GM13977 (cell line): ENCODE results near the gene AFF3.

ENCODE experiments used
- DNase-seq: peaks from one replicate; pipeline ENCODE4 v3.0.0; 2012; ENCODE audit warnings: low spot score
- CTCF ChIP-seq: IDR thresholded peaks from 2 replicates; pipeline ENCODE4 v1.5.1; 2012; ENCODE audit warnings: mild to moderate bottlenecking, control low read depth; ENCODE audit not compliant: insufficient read depth; ENCODE audit errors: extremely low read depth, missing control alignments
- in situ Hi-C: fragments of 300-500 bp; cut with MboI; formaldehyde crosslinking; loops from one replicate; pipeline ENCODE4 v1.12.0; 2022; ENCODE audit warnings: low sequenced_read_pairs, low pct_unique_long_range_greater_than_20kb, mixed read lengths, inconsistent platforms; ENCODE audit not compliant: unreplicated experiment

The AFF3 gene

GRCh38 chr2:99971326-99971900 is 171.0 kb downstream of the AFF3 start:
- DNase-seq: no peak
- in situ Hi-C loops: no loop called here
- TF ChIP-seq CTCF: no peak

GRCh38 chr2:99970292-99970868 is 172.0 kb downstream of the AFF3 start:
- DNase-seq: no peak
- TF ChIP-seq CTCF: no peak
- in situ Hi-C loops: no loop called here

- no peak for DNase-seq
- in situ Hi-C loops: no loop called here
- no peak for TF ChIP-seq CTCF
Observed at GRCh38 chr2:99961196-99961913, 181.0 kb downstream of the AFF3 start.

GRCh38 chr2:99960790-99961189 is 181.6 kb downstream of the AFF3 start:
- no peak for TF ChIP-seq CTCF
- no peak for DNase-seq
- in situ Hi-C loops: no loop called here

GRCh38 chr2:99960291-99960690 is 182.1 kb downstream of the AFF3 start:
- no peak for DNase-seq
- TF ChIP-seq CTCF: no peak
- in situ Hi-C loops: no loop called here

GRCh38 chr2:99959261-99960014 is 183.0 kb downstream of the AFF3 start:
- no peak for DNase-seq
- no peak for TF ChIP-seq CTCF
- in situ Hi-C loops: no loop called here
